ENCODE measurements around the gene HES3.

GRCh38 chr1:6243053-6243834 lies 735 bp upstream of the HES3 start:
- TF ChIP-seq CTCF (IDR thresholded peaks at IDR 0.05; ENCODE audit: low read depth, low read length, poor library complexity, severe bottlenecking) (no peak), EZH2phosphoT487 (IDR thresholded peaks at IDR 0.05; ENCODE audit: borderline replicate concordance, low read length) (0 out of 2 replicates have a peak, but pooled peaks have one; percentile 68)

All from DOHH2 (cell line).